Measurements from ENCODE around the gene ETS1.

ETS1 gene

GRCh38 chr11:128506356-128506755 lies 81.0 kb downstream of the ETS1 start:
- ATAC-seq (ENCODE audit: insufficient read depth, low read depth) (no peak), DNase-seq (no peak)
- TF ChIP-seq, protein P1, sequence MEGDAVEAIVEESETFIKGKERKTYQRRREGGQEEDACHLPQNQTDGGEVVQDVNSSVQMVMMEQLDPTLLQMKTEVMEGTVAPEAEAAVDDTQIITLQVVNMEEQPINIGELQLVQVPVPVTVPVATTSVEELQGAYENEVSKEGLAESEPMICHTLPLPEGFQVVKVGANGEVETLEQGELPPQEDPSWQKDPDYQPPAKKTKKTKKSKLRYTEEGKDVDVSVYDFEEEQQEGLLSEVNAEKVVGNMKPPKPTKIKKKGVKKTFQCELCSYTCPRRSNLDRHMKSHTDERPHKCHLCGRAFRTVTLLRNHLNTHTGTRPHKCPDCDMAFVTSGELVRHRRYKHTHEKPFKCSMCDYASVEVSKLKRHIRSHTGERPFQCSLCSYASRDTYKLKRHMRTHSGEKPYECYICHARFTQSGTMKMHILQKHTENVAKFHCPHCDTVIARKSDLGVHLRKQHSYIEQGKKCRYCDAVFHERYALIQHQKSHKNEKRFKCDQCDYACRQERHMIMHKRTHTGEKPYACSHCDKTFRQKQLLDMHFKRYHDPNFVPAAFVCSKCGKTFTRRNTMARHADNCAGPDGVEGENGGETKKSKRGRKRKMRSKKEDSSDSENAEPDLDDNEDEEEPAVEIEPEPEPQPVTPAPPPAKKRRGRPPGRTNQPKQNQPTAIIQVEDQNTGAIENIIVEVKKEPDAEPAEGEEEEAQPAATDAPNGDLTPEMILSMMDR (IDR thresholded peaks at IDR 0.05; ENCODE audit: borderline replicate concordance, extremely low read depth, low read length, poor library complexity, severe bottlenecking): peak; percentile 9
- no peak for TF ChIP-seq EZH2 (IDR thresholded peaks at IDR 0.05; ENCODE audit: borderline replicate concordance, low read depth, low read length, severe bottlenecking)
- peaks cover 48% of the 10 kb centered on the region for H3K36me3 ChIP-seq (ENCODE audit: insufficient read depth, low read length)
- H3K4me3 ChIP-seq (ENCODE audit: low read depth in 1 of 2, low read length in 2 of 2): no peak overlapping the region
- no peak overlapping the region for H2AFZ ChIP-seq (ENCODE audit: low read depth, low read length)
- no peak overlapping the region for H3K27ac ChIP-seq (ENCODE audit: low read length)
- peaks cover 87% of the 10 kb centered on the region for H4K20me1 ChIP-seq (ENCODE audit: insufficient read depth, low read length)
- H3K9me3 ChIP-seq (ENCODE audit: insufficient read depth, low read length, severe bottlenecking): no peaks in the 10 kb centered on the region
- H3K4me2 ChIP-seq (ENCODE audit: insufficient read depth, low read length): no peak overlapping the region
- H3K4me1 ChIP-seq (ENCODE audit: insufficient read depth, low read length): peaks cover 22% of the 10 kb centered on the region
- H3K79me2 ChIP-seq (ENCODE audit: insufficient read depth, low read length): peaks cover 100% of the 10 kb centered on the region
- no peak overlapping the region for H3K9ac ChIP-seq (ENCODE audit: low read depth, low read length)
- H3K27me3 ChIP-seq (ENCODE audit: insufficient read depth, low read length, poor library complexity): no peaks in the 10 kb centered on the region

DNA sequence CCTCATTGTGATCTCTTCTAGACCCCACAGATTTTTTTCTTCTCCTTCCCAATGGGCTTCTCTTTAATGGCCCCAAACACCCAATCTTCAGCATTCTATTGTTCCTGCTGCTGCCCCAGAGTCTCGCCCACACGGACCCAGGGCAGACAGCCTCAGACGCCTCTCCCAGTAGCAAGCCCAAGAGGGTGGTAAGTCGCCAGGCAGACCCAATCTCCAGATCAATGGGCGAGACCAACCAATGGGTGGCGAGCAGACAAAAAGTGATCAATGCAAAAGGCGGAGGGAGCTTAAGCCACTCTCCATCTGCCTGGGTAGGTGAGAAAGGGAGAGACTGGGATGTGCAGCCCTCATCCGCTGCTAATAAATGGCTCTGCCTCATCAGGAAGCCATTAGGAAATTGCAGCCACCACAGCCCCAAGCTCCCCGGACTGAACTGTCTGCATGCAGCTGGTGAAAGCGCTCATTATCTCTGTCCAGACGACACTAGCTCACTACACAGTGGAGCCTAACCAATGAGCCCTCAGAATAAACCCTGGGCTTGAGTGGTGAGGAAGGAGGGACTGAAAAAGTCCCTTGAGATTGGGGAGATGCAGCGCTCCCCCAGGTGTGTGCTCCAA lies 81.8 kb downstream of the ETS1 start:
- no peak overlapping the region for H3K9ac ChIP-seq (ENCODE audit: low read depth, low read length)
- H3K36me3 ChIP-seq (ENCODE audit: insufficient read depth, low read length): peaks cover 46% of the 10 kb centered on the region
- peaks cover 28% of the 10 kb centered on the region for H3K4me1 ChIP-seq (ENCODE audit: insufficient read depth, low read length)
- peaks cover 100% of the 10 kb centered on the region for H3K79me2 ChIP-seq (ENCODE audit: insufficient read depth, low read length)
- peaks cover 87% of the 10 kb centered on the region for H4K20me1 ChIP-seq (ENCODE audit: insufficient read depth, low read length)
- no peaks in the 10 kb centered on the region for H3K27me3 ChIP-seq (ENCODE audit: insufficient read depth, low read length, poor library complexity)
- H3K4me2 ChIP-seq (ENCODE audit: insufficient read depth, low read length): no peak overlapping the region
- H3K4me3 ChIP-seq (ENCODE audit: low read depth in 1 of 2, low read length in 2 of 2): no peak overlapping the region
- ATAC-seq (ENCODE audit: insufficient read depth, low read depth): no peak
- no peak for DNase-seq
- H2AFZ ChIP-seq (ENCODE audit: low read depth, low read length): no peak overlapping the region
- H3K9me3 ChIP-seq (ENCODE audit: insufficient read depth, low read length, severe bottlenecking): no peaks in the 10 kb centered on the region
- H3K27ac ChIP-seq (ENCODE audit: low read length): no peak overlapping the region
- TF ChIP-seq EZH2 (IDR thresholded peaks at IDR 0.05; ENCODE audit: borderline replicate concordance, low read depth, low read length, severe bottlenecking): no peak
- TF ChIP-seq, protein P1 (IDR thresholded peaks at IDR 0.05; ENCODE audit: borderline replicate concordance, extremely low read depth, low read length, poor library complexity, severe bottlenecking): no peak

DNA sequence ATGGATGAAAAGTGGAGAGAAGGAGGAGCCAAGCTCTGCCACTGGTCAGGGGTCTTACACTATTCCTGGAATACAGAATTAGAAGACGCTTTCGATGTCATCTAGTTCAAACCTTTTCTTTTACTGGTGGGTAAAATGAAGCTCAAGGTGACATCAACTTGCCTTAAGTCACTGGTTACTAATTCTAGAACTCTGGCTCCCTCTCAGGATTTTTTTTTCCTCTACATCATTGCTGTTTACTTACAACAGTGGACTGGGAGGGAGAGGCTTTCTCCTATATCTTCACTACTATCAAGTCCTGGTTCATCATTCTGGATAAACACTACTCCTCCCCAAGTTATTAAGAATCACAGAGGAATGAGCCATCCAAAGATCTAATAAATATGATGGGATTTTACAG lies 82.9 kb downstream of the ETS1 start:
- H3K27me3 ChIP-seq (ENCODE audit: insufficient read depth, low read length, poor library complexity): no peaks in the 10 kb centered on the region
- TF ChIP-seq, protein P1 (IDR thresholded peaks at IDR 0.05; ENCODE audit: borderline replicate concordance, extremely low read depth, low read length, poor library complexity, severe bottlenecking): no peak
- TF ChIP-seq EZH2 (IDR thresholded peaks at IDR 0.05; ENCODE audit: borderline replicate concordance, low read depth, low read length, severe bottlenecking): no peak
- H3K79me2 ChIP-seq (ENCODE audit: insufficient read depth, low read length): peaks cover 100% of the 10 kb centered on the region
- H3K27ac ChIP-seq (ENCODE audit: low read length): no peak overlapping the region
- H3K4me1 ChIP-seq (ENCODE audit: insufficient read depth, low read length): peaks cover 31% of the 10 kb centered on the region
- no peak overlapping the region for H2AFZ ChIP-seq (ENCODE audit: low read depth, low read length)
- no peak overlapping the region for H3K9ac ChIP-seq (ENCODE audit: low read depth, low read length)
- peaks cover 52% of the 10 kb centered on the region for H3K36me3 ChIP-seq (ENCODE audit: insufficient read depth, low read length)
- ATAC-seq (ENCODE audit: insufficient read depth, low read depth) (no peak), DNase-seq (no peak)
- no peak overlapping the region for H3K4me2 ChIP-seq (ENCODE audit: insufficient read depth, low read length)
- peaks cover 85% of the 10 kb centered on the region for H4K20me1 ChIP-seq (ENCODE audit: insufficient read depth, low read length)
- no peaks in the 10 kb centered on the region for H3K9me3 ChIP-seq (ENCODE audit: insufficient read depth, low read length, severe bottlenecking)
- H3K4me3 ChIP-seq (ENCODE audit: low read depth in 1 of 2, low read length in 2 of 2): no peak overlapping the region

Data from DND-41 (cell line).